Measurements from ENCODE around the gene WFIKKN1. TPM values are rescaled to one million over a fixed set of nuclear protein-coding genes. Genes with fewer than 3 reads are reported as not detected.
A peak's percentile ranks its signal among the peaks of the same experiment; 100 is the strongest.

Gene WFIKKN1
- total RNA-seq, 2 donors from 2014 or later: 0.92 to 1.2 TPM

- peaks cover 19 to 47% of the 10 kb centered on the region in 2 donors for H3K4me1 ChIP-seq (ENCODE audit: control insufficient read depth in 1 of 2, low read depth in 2 of 2)
- no peaks in the 10 kb centered on the region for H3K36me3 ChIP-seq
- DNase-seq (ENCODE audit: low spot score): peak; percentile 84
Observed at GRCh38 chr16:588889-589657, 41.7 kb upstream of the WFIKKN1 start.

GRCh38 chr16:589658-590187, 41.1 kb upstream of the WFIKKN1 start, which contains the start of gene RAB40C:
Gene RAB40C (plus strand): TSS chr16:590066. CDS start chr16:590292, 226 bp downstream.
- Histone ChIP-seq H3K27ac (peak within 1 kb of the TSS; percentile 90 to 98), H3K27me3 (replicated peaks; ENCODE audit: insufficient read depth) (no peaks in the 10 kb centered on the region), H3K4me1 (ENCODE audit: control insufficient read depth in 1 of 2, low read depth in 2 of 2) (peaks cover 19 to 47% of the 10 kb centered on the region in 2 donors), H3K9me3 (no peaks in the 10 kb centered on the region), H3K36me3 (no peaks in the 10 kb centered on the region), H3K4me3 (peak within 1 kb of the TSS; percentile 98)
- DNase-seq (ENCODE audit: low spot score): peak; percentile 95
- no peak for TF ChIP-seq CTCF (IDR thresholded peaks at IDR 0.05)
- peak; percentile 86 for ATAC-seq (ENCODE audit: insufficient number of reproducible peaks, low FRiP score, low read depth)

More at GRCh38 chr16:588889-589657, 41.7 kb upstream of the WFIKKN1 start:
- Histone ChIP-seq H3K9me3 (no peaks in the 10 kb centered on the region), H3K27ac (peak overlapping the region; percentile 90 to 98), H3K4me3 (peak overlapping the region; percentile 98), H3K27me3 (replicated peaks; ENCODE audit: insufficient read depth) (no peaks in the 10 kb centered on the region)
- TF ChIP-seq CTCF (IDR thresholded peaks at IDR 0.05): no peak
- peak; percentile 90 for ATAC-seq (ENCODE audit: insufficient number of reproducible peaks, low FRiP score, low read depth)

- no peak for TF ChIP-seq CTCF (IDR thresholded peaks at IDR 0.05)
- peak overlapping the region; percentile 95 for H3K4me3 ChIP-seq
- peaks cover 19 to 47% of the 10 kb centered on the region in 2 donors for H3K4me1 ChIP-seq (ENCODE audit: control insufficient read depth in 1 of 2, low read depth in 2 of 2)
- no peaks in the 10 kb centered on the region for H3K36me3 ChIP-seq
- DNase-seq (ENCODE audit: low spot score) (no peak), ATAC-seq (ENCODE audit: insufficient number of reproducible peaks, low FRiP score, low read depth) (no peak)
- peak overlapping the region; percentile 73 to 74 for H3K27ac ChIP-seq
- H3K9me3 ChIP-seq: no peaks in the 10 kb centered on the region
- H3K27me3 ChIP-seq (replicated peaks; ENCODE audit: insufficient read depth): no peaks in the 10 kb centered on the region
Observed at GRCh38 chr16:590188-590814, 40.5 kb upstream of the WFIKKN1 start.

DNA sequence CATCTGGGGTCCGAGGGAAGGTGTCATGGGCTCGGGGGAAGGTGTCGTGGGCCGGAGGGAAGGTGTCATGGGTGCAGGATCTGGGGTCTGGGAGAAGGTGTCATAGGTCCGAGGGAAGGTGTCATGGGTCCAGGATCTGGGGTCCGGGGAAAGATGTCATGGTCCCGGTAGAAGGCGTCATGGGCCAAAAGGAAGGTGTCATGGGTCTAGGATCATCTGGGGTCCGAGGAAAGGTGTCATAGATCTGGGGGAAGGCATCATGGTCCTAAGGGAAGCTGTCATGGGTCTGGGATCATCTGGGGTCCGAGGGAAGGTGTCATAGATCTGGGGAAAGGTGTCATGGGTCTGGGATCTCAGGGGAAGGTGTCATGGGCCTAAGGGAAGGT, 40.0 kb upstream of the WFIKKN1 start:
- no peak for TF ChIP-seq CTCF (IDR thresholded peaks at IDR 0.05)
- Histone ChIP-seq H3K9me3 (no peaks in the 10 kb centered on the region), H3K27me3 (replicated peaks; ENCODE audit: insufficient read depth) (no peaks in the 10 kb centered on the region), H3K27ac (peak overlapping the region in 1 of 2 donors; percentile 74), H3K4me3 (peak overlapping the region; percentile 95), H3K36me3 (no peaks in the 10 kb centered on the region), H3K4me1 (ENCODE audit: control insufficient read depth in 1 of 2, low read depth in 2 of 2) (peaks cover 19 to 47% of the 10 kb centered on the region in 2 donors)
- no peak for DNase-seq (ENCODE audit: low spot score)
- ATAC-seq (ENCODE audit: insufficient number of reproducible peaks, low FRiP score, low read depth): no peak

DNA sequence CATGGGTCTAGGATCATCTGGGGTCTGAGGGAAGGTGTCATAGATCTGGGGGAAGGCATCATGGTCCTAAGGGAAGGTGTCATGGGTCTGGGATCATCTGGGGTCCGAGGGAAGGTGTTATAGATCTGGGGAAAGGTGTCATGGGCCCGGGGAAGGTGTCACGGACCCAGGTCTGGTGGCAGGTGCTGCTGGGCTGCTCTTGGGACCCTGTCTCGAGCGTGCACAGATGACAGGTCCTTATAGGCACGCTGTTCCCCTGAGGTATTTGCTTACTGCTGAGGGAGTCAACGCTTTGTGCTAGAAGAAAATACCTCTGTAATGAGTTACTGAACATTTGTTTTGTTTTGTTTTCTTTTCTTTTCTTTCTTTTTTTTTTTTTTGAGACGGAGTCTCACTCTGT, 39.6 kb upstream of the WFIKKN1 start:
- DNase-seq (ENCODE audit: low spot score): no peak
- H3K4me1 ChIP-seq (ENCODE audit: control insufficient read depth in 1 of 2, low read depth in 2 of 2): peaks cover 19 to 47% of the 10 kb centered on the region in 2 donors
- no peak for ATAC-seq (ENCODE audit: insufficient number of reproducible peaks, low FRiP score, low read depth)
- no peaks in the 10 kb centered on the region for H3K9me3 ChIP-seq
- peak overlapping the region; percentile 95 for H3K4me3 ChIP-seq
- TF ChIP-seq CTCF (IDR thresholded peaks at IDR 0.05): no peak
- no peaks in the 10 kb centered on the region for H3K27me3 ChIP-seq (replicated peaks; ENCODE audit: insufficient read depth)
- no peak overlapping the region for H3K27ac ChIP-seq
- no peaks in the 10 kb centered on the region for H3K36me3 ChIP-seq

All from thoracic aorta (tissue), 2 donors.